Coronary artery (tissue), 2 donors: ENCODE measurements around the gene TLE3.

Experiments
- DNase-seq: peaks from one replicate; pipeline ENCODE4 v3.0.0-alpha.2; 2017; ENCODE audit warnings: low spot score
- H3K27ac ChIP-seq, 2 donors: fragments of 200-600 bp; sonication (generic); one replicate each; pipeline ENCODE4 v1.5.1; 2016 to 2019
- H3K4me3 ChIP-seq: fragments of 200-600 bp; sonication (generic); 2 replicates; pipeline ENCODE4 v1.5.1; 2016; ENCODE audit warnings: mild to moderate bottlenecking, moderate library complexity
- CTCF ChIP-seq: fragments of 200-600 bp; sonication (generic); IDR thresholded peaks from one replicate; pipeline ENCODE4 v1.5.1; 2019; ENCODE audit warnings: antibody characterized with exemption

TLE3 gene

GRCh38 chr15:70062321-70062956, 35.3 kb downstream of the TLE3 start:
- peak overlapping the region in 1 of 2 donors; percentile 24 for H3K27ac ChIP-seq
- no peak for TF ChIP-seq CTCF

GRCh38 chr15:70061696-70062270, 35.9 kb downstream of the TLE3 start:
- DNase-seq = no peak
- peak overlapping the region in 1 of 2 donors; percentile 24 for H3K27ac ChIP-seq
- H3K4me3 ChIP-seq = peak overlapping the region; percentile 47
- TF ChIP-seq CTCF = no peak

More at GRCh38 chr15:70062321-70062956, 35.3 kb downstream of the TLE3 start:
- peak overlapping the region; percentile 47 for H3K4me3 ChIP-seq
- no peak for DNase-seq

GRCh38 chr15:70060993-70061305, 36.8 kb downstream of the TLE3 start:
- TF ChIP-seq CTCF = no peak
- DNase-seq = no peak
- H3K4me3 ChIP-seq = no peak overlapping the region
- no peak overlapping the region for H3K27ac ChIP-seq

GRCh38 chr15:70060214-70060992, 37.3 kb downstream of the TLE3 start:
- no peak overlapping the region for H3K27ac ChIP-seq
- TF ChIP-seq CTCF = no peak
- no peak for DNase-seq
- H3K4me3 ChIP-seq = no peak overlapping the region

GRCh38 chr15:70059476-70060213, 38.1 kb downstream of the TLE3 start:
- Histone ChIP-seq H3K4me3 (no peak overlapping the region), H3K27ac (no peak overlapping the region)
- DNase-seq = no peak
- TF ChIP-seq CTCF = no peak

- Histone ChIP-seq H3K27ac (no peak overlapping the region), H3K4me3 (no peak overlapping the region)
- DNase-seq = no peak
- no peak for TF ChIP-seq CTCF
Measured at GRCh38 chr15:70058642-70059360, 38.9 kb downstream of the TLE3 start.
